HG02623 (cell line): ENCODE data around the gene CFAP61.

Source experiments
- ATAC-seq: cut with Tn5 transposase; IDR thresholded peaks from one replicate; pipeline ENCODE4 v1.9.1; 2021; ENCODE audit warnings: moderate library complexity; ENCODE audit not compliant: unreplicated experiment

The CFAP61 gene

DNA sequence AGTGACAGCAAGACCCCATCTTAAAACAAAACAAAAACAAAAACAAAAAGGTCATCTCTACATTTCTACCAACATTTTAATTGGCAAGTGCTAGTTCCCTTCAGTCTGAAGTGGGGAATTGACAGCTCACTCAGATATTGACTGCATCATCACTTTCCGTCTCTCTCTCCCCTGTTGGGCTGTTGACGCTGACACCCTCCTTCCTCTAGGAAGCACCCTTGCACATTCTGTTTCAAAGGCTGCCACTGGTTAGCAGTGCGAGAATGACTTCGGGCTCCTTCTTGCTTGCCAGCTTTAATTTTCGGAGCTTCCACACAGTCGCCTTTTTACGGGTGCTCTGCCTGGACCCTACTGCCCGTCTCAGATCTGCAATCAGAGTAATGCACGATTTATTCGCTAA lies 218.9 kb downstream of the CFAP61 start:
- no peak for ATAC-seq

DNA sequence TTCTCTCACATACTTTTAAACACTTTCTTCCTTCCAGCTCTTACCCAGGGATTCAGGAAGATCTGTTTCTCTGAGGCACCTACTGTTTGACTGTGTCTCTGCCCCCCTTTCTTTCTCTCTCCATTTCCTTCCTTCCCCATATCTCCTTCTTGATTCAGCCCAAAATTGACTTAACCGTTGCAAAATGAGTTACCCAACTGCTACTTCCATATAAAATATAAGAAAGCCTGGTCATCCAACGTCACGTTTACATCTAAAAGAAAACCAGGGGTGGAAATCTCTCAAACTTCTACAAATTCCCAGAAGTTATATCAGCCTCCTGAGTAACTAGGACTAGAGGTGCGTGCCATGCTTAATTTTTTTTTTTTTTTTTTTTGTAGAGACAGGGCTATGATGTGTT lies 220.4 kb downstream of the CFAP61 start:
- ATAC-seq = no peak

DNA sequence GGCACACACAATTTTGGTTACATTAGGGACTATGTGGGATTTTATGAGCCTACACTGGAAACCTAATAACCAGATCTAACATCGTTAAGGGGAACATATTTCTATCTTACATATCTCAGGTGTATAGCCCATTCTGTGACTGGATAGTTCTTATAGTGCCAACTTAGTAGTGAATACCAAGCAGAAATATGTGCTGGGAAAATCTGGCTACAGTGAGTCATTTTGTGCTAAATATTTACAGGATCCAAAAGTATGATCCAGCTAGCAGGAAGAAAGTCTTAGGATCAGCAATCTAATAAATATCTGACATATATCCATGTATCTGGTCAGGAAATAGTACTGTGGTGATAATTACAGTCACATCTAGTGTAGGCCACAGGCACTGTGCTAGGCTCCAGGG lies 221.0 kb downstream of the CFAP61 start:
- ATAC-seq = no peak

DNA sequence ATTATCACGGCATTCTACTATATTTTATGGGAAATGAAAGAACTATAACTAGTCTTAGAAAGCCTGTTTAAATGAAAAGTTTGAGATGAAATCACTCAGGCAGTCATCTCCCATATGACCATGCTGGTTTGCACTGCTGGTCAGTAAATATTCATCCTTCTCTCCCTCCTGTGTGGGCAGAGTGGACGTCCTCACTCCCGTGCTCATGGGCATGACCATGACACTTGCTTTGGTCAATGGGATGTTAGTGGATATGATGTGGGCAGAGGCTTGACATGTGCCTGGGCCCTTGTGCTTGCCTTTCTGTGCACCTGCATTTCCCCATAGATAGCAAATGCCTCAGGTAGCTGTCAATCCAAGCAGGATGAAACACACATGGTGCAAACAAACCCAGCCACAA lies 222.5 kb downstream of the CFAP61 start:
- no peak for ATAC-seq

DNA sequence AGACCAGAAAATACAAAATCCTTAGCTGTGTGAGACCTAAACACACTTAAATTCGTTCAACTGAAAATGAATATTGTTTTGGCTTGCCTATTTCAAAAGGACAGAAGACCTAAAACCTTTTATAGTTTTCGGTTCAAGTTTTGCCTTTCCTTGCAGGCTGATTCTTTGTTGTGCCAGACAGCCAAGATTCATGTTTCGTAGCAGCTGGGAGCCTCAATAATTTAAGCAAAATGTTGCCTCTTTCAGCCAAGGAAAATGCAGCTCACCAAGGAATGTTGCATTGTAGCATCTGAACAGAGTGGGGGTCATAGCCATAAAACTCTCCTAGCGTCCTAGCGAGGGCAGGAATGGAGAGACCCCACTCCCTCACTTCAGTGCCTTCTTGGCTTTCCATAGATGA lies 223.3 kb downstream of the CFAP61 start:
- no peak for ATAC-seq

GRCh38 chr20:20276811-20277530 lies 224.6 kb downstream of the CFAP61 start:
- no peak for ATAC-seq

DNA sequence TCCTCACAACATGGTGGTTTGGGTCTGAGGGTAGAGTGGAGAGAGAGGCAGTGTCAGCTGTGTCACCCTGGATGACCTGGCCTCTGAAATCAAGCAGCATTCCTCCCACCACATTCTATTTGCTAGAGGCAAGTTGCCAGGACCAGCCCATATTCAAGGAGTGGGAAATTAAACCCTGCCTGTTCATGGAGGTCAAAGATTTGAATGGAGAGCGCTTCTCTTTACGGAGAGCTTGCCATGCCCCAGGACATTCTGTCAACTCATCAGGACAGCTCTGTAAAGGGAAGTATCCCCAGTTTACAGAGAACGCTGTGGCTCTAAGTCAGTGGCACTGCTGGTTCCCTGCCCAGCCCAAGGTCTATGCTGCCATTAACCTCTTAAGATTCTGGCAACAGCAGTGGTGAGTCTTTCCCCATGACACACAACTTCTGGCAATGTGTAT lies 225.6 kb downstream of the CFAP61 start:
- ATAC-seq = no peak

GRCh38 chr20:20286061-20286460 lies 233.7 kb downstream of the CFAP61 start:
- no peak for ATAC-seq

DNA sequence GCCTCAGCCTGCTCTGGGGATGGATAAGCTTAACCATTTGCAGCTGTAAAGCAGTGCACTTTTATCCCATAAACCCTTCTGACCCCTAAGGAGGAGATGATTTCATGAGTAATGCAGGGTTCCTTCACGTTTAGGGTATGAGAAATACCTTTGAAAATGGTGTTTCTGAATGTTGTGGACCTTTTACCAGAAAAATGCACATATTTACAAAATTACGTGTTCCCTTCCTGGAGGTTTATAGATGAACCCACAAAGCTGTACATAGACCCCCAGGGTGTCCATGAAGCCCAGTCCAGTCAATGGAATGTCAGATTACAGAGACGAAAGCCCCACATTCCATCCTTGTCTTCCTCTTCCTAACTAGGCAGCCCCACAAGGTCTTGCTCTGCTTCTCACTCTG lies 237.0 kb downstream of the CFAP61 start:
- ATAC-seq = no peak

GRCh38 chr20:20292472-20292871 lies 240.1 kb downstream of the CFAP61 start:
- ATAC-seq = no peak

DNA sequence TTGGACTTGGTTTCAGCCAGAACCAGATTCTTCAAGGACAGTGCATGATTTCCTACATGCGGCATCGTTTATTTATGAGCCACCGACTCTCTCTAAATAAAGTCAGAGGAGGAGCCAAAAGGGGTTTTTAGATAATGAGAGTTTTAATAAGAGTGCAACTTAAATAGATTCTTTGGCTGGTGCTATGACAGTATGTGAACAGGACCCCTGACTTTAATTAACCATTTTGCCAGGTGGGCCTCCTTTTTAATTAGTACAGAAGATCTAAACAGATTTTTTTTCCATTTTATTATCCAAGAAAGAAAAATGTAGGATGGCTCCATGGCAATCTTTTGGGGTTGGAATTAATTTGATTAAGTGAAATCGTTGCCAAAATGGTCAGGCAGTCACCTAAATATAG lies 240.8 kb downstream of the CFAP61 start:
- no peak for ATAC-seq

- ATAC-seq = no peak
These were observed 241.5 kb downstream of the CFAP61 start for GRCh38 chr20:20293691-20294385.

DNA sequence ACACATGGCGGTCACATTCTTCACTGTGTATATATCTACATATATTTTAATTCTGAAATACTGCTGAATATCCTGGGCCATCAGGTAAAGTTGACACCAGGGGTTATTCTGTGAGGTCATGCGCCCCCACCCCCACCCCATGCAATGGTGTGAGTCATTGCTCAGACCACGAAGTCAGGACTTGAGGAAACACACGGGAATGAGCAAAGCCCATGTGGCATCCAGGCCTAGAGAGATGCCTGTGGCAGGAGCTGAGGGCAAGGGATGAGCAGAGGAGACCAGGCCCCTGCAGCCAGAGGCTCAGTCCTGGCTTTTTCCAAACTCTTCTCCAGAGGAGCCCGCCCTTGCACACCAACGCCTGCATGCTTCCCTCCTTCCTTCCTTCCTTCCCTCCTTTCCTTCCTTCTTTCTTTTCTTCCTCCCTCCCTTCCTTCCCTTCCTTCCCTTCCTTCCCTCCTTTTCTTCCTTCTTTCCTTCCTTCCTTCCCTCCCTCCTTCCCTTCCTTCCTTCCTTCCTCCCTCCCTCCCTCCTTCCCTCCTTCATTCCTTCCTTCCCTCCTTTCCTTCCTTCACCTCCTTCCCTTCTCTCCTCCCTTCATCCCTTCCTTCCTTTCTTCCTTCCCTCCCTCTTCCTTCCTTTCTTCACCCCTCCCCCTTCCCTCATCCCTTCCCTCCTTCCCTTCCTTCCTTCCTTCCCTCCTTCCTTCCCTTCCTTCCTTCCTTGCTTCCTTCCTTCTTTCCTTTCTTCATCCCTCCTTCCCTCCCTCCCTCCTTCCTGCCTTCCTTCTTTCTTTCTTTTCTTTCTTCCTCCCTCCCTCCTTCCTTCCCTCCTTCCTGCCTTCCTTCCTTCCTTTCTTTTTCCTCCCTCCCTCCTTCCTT lies 243.5 kb downstream of the CFAP61 start:
- no peak for ATAC-seq

DNA sequence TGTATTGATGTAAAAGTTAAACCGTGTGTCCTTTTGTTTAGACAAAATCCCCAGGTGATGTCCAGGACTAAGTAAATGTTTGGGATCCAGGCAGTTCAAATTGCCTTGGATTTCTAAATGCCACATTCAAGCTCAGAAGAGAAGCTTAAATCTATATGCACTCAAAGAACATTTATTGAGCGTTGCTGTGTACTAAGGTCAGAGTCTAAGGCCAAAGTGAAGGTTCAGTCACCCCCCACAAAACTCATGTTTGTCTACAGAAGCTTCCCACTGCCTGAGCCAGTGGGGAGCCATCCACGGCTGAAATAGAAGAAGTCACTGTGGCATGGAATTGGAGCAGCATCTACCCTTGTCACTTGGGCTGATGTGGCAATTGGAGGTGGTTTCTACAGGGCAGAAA lies 244.8 kb downstream of the CFAP61 start:
- ATAC-seq = no peak

DNA sequence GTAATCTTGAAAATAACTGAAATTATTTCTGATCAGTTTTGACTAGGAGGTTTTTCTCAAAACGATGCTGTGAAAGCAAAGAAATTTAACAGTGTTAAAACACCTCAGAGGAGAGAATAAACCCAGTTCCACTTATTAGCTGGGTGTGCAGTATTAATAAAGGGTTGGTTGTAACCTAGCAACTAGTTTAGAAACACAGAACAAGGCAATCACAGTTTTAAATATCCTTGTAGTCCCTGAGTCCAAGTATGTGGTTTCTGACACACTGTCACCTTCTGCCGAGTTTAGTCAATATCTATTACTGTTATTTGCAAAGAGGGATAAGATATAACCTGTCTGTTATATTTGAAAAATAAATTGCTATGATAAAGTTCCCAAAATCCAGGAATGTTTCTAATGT lies 245.4 kb downstream of the CFAP61 start:
- no peak for ATAC-seq

GRCh38 chr20:20299904-20300303 lies 247.6 kb downstream of the CFAP61 start:
- ATAC-seq = no peak

DNA sequence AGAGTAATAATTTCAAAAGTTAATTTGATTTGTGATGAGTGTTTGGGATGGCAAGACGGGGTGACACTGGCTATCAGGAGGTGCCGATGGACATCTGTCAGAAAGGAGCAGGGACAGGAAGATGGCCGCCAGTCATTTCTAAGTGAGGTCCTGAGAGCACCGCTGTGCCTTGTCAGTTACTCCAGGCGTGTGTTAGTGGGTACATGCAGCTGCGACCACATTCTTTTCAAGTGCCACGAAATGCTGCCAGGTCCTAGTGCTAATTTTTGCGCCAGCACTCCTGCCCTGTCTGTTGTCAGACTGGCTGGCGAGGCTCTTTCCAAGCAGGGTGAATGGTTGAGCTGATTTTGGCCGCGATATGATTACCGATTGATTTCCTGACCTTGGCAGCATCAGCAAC lies 251.0 kb downstream of the CFAP61 start:
- ATAC-seq = no peak

- no peak for ATAC-seq
These were observed 251.4 kb downstream of the CFAP61 start for GRCh38 chr20:20303742-20304141.

- ATAC-seq = no peak
These were observed 252.6 kb downstream of the CFAP61 start for GRCh38 chr20:20304942-20305341.

GRCh38 chr20:20312562-20312961 lies 260.2 kb downstream of the CFAP61 start:
- ATAC-seq = no peak

GRCh38 chr20:20317195-20317594 lies 264.9 kb downstream of the CFAP61 start:
- peak; percentile 93 for ATAC-seq
